RWPE2 (cell line): ENCODE measurements around the gene DCLK2.

Experiments used
- ATAC-seq: fragments of 200-7000 bp; cut with Tn5 transposase; 3 replicates; pipeline ENCODE4 v1.9.1; 2021; ENCODE audit warnings: low read depth
- DNase-seq: peaks from one replicate; pipeline ENCODE4 v3.0.0-alpha.2; 2020; ENCODE audit warnings: low spot score
- H3K27ac ChIP-seq: fragments of 450-650 bp; 2 replicates; pipeline ENCODE4 v1.5.1; 2017; ENCODE audit warnings: mild to moderate bottlenecking; ENCODE audit not compliant: poor library complexity, severe bottlenecking
- H3K27me3 ChIP-seq: fragments of 250-450 bp; sonication (Bioruptor Pico); 2 replicates; pipeline ENCODE4 v1.5.1; 2021; ENCODE audit warnings: mild to moderate bottlenecking, moderate library complexity; ENCODE audit not compliant: insufficient read depth, poor library complexity, severe bottlenecking
- H3K36me3 ChIP-seq: fragments of 250-450 bp; sonication (Bioruptor Pico); 2 replicates; pipeline ENCODE4 v1.5.1; 2020; ENCODE audit warnings: low read depth, mild to moderate bottlenecking, moderate library complexity
- H3K4me1 ChIP-seq: fragments of 250-450 bp; sonication (Bioruptor Pico); 2 replicates; pipeline ENCODE4 v1.5.1; 2021; ENCODE audit warnings: mild to moderate bottlenecking, moderate library complexity; ENCODE audit not compliant: insufficient read depth, poor library complexity, severe bottlenecking
- H3K4me3 ChIP-seq: fragments of 250-450 bp; sonication (Bioruptor Pico); 2 replicates; pipeline ENCODE4 v1.5.1; 2021; ENCODE audit warnings: mild to moderate bottlenecking, moderate library complexity; ENCODE audit not compliant: severe bottlenecking
- H3K9me3 ChIP-seq: fragments of 250-450 bp; sonication (Bioruptor Pico); 2 replicates; pipeline ENCODE4 v1.5.1; 2021; ENCODE audit warnings: mild to moderate bottlenecking, moderate library complexity; ENCODE audit not compliant: severe bottlenecking
- TF ChIP-seq, protein P1 (sequence below): fragments of 450-650 bp; IDR thresholded peaks from one replicate; pipeline ENCODE4 v1.5.1; 2017; ENCODE audit warnings: mild to moderate bottlenecking, moderate library complexity; ENCODE audit not compliant: poor library complexity, severe bottlenecking

Gene DCLK2

DNA sequence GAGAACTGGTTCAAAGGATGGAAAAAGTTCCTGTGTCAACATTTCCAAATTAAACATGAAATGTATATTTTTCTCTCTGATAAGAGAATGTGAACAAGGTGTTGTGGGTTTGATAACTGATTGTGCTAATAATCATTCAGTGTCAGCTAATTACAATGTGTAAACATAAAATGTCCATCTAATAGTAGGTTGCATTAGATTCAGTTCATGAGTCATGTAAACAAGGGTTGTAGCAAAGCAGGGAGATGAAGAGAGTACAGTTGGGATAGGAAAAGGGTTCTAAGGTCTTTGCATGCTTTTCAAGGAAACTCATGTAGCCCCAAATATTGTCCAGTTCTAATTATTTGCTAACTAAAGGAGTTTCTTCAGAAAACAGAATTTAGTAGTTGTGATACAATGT lies 55.4 kb downstream of the DCLK2 start:
- no peaks in the 10 kb centered on the region for H3K27me3 ChIP-seq
- ATAC-seq = no peak
- no peak for DNase-seq
- no peak overlapping the region for H3K27ac ChIP-seq
- H3K9me3 ChIP-seq = no peaks in the 10 kb centered on the region
- no peaks in the 10 kb centered on the region for H3K36me3 ChIP-seq
- TF ChIP-seq, protein P1, sequence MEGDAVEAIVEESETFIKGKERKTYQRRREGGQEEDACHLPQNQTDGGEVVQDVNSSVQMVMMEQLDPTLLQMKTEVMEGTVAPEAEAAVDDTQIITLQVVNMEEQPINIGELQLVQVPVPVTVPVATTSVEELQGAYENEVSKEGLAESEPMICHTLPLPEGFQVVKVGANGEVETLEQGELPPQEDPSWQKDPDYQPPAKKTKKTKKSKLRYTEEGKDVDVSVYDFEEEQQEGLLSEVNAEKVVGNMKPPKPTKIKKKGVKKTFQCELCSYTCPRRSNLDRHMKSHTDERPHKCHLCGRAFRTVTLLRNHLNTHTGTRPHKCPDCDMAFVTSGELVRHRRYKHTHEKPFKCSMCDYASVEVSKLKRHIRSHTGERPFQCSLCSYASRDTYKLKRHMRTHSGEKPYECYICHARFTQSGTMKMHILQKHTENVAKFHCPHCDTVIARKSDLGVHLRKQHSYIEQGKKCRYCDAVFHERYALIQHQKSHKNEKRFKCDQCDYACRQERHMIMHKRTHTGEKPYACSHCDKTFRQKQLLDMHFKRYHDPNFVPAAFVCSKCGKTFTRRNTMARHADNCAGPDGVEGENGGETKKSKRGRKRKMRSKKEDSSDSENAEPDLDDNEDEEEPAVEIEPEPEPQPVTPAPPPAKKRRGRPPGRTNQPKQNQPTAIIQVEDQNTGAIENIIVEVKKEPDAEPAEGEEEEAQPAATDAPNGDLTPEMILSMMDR = no peak
- H3K4me3 ChIP-seq = no peak overlapping the region
- no peaks in the 10 kb centered on the region for H3K4me1 ChIP-seq

DNA sequence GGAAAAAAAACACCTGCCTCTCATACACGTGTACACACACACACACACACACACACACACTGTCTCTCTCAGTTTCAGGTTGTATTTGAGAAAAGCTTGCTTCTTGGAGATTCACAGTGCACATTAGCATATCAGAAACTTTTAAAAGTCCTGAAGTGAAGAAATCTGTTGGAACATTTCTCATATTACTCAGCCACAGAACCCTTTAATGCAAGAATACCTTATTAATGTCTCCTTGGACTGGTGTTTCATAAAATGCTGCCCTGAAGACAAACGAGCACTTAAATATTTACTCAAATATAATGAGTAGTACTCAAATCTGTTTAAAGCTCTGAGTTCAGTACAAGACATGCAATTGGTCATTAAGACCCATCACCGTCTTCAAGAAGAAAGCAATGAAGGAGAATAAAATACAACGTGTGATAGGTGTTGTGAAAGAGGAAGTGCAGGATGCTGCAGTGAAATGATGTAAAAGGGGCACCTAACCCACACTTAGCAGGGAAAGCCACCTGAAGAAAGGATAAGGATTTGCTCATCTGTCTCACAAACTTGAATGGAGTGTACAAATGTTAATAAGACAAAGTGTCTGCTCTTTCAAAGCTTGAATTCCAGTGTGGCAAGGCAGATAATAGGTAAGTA lies 57.0 kb downstream of the DCLK2 start:
- Histone ChIP-seq H3K9me3 (no peaks in the 10 kb centered on the region), H3K4me1 (no peaks in the 10 kb centered on the region), H3K36me3 (no peaks in the 10 kb centered on the region), H3K27ac (no peak overlapping the region), H3K27me3 (no peaks in the 10 kb centered on the region), H3K4me3 (no peak overlapping the region)
- TF ChIP-seq, protein P1 = no peak
- DNase-seq (no peak), ATAC-seq (no peak)

- no peaks in the 10 kb centered on the region for H3K36me3 ChIP-seq
- H3K9me3 ChIP-seq = no peaks in the 10 kb centered on the region
- H3K4me1 ChIP-seq = peaks cover 7% of the 10 kb centered on the region
- no peak overlapping the region for H3K4me3 ChIP-seq
- no peaks in the 10 kb centered on the region for H3K27me3 ChIP-seq
- DNase-seq (no peak), ATAC-seq (no peak)
- H3K27ac ChIP-seq = no peak overlapping the region
- TF ChIP-seq, protein P1 = no peak
Observed at GRCh38 chr4:150136036-150136435, 57.8 kb downstream of the DCLK2 start.

DNA sequence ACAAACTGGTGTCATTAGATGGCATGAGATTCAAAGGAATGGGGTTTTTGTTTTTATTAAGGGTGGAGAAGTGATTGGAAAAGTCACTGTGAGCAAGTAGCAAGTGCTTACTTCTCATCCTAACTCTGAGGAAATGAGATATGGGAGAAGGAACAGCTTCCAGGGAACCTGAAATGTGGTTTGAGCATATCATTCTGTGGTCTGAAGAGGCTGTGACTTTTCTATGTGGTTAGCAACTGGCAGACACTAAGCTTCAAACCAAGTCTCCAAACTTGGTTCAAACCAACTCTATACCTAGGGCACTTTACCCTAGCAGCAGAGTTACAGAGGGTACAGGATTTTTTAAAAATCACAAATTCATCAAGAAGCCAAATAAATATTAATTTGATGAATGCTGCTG lies 58.2 kb downstream of the DCLK2 start:
- Histone ChIP-seq H3K4me1 (peaks cover 12% of the 10 kb centered on the region), H3K4me3 (no peak overlapping the region), H3K9me3 (no peaks in the 10 kb centered on the region), H3K27ac (no peak overlapping the region), H3K27me3 (no peaks in the 10 kb centered on the region), H3K36me3 (no peaks in the 10 kb centered on the region)
- ATAC-seq (no peak), DNase-seq (no peak)
- TF ChIP-seq, protein P1 = no peak

- peaks cover 13% of the 10 kb centered on the region for H3K4me1 ChIP-seq
- DNase-seq (no peak), ATAC-seq (no peak)
- H3K36me3 ChIP-seq = no peaks in the 10 kb centered on the region
- H3K27me3 ChIP-seq = no peaks in the 10 kb centered on the region
- H3K27ac ChIP-seq = no peak overlapping the region
- H3K9me3 ChIP-seq = no peaks in the 10 kb centered on the region
- TF ChIP-seq, protein P1 = no peak
- H3K4me3 ChIP-seq = no peak overlapping the region
Observed at GRCh38 chr4:150139297-150139865, 61.1 kb downstream of the DCLK2 start.
